NCI-H1417 treated with DMSO at 0.1 percent for 48 hours (cell line): Measurements from ENCODE around the gene ZNF567.

ENCODE experiments used
- DNase-seq: peaks from one replicate; lab custom pipeline; 2025; lab: John Stamatoyannopoulos, UW

ZNF567 gene

DNA sequence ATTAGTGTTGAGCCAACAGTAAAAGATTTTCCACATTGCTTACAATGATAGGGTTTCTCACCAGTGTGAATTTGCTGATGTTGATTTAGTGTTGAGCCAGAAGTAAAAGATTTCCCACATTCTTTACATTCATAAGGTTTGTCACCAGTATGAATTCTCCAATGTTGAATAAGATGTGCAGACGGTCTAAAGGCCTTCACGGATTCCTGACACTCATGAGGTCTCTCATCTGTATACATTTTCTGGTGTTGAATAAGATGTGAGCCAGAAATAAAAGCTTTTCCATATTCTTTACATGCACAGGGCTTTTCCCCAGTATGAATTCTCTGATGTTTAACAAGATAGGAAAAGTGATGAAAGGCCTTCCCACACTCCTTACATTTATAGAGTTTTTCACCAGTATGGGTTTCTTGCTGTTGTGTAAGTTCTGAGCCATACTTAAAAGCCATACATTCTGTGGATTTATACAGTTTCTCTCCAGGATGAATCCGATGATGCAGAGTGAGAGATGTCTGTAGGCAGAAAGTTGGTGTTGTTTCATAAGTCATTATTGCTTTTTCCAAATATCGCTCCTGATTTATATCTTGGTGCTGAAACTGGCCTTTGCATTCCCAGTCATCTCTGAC lies 62.8 kb downstream of the ZNF567 start:
- no peak for DNase-seq
